Prostate gland (tissue), 2 donors: Measurements from ENCODE around the gene TFAP2E. TPM values are rescaled to one million over a fixed set of nuclear protein-coding genes. Genes with fewer than 3 reads are reported as not detected.

Experiments used
- DNase-seq: peaks from one replicate; pipeline ENCODE4 v3.0.0-alpha.2; 2019; ENCODE audit warnings: low spot score
- H3K27ac ChIP-seq, 2 donors: fragments of 200-600 bp; sonication (generic); 2 replicates each; pipeline ENCODE4 v1.5.1; 2017 to 2019
- H3K27me3 ChIP-seq: fragments of 200-600 bp; sonication (generic); replicated peaks from 2 replicates; pipeline ENCODE4 v1.5.1; 2019; ENCODE audit not compliant: insufficient read depth
- H3K36me3 ChIP-seq, 2 donors: fragments of 200-600 bp; sonication (generic); 1 replicate in 1 of 2; 2 replicates in 1 of 2; pipeline versions ENCODE4 v1.5.1 to v1.8.1; 2017 to 2019
- H3K4me1 ChIP-seq: fragments of 200-600 bp; sonication (generic); replicated peaks from 2 replicates; pipeline ENCODE4 v1.5.1; 2019
- H3K4me3 ChIP-seq, 2 donors: fragments of 200-600 bp; sonication (generic); 2 replicates each; pipeline ENCODE4 v1.5.1; 2017 to 2019
- H3K9me3 ChIP-seq: fragments of 200-600 bp; sonication (generic); 2 replicates; pipeline ENCODE4 v1.5.1; 2017
- CTCF ChIP-seq, 4 experiments: fragments of 200-600 bp in 2 of 4; fragments of 450-650 bp in 2 of 4; sonication (generic) in 2 of 4; IDR thresholded peaks; 1 replicate in 3 of 4; 2 replicates in 1 of 4; pipeline ENCODE4 v1.5.1; 2016 to 2019; ENCODE audit warnings: antibody characterized with exemption in 4 of 4, mild to moderate bottlenecking in 2 of 4, moderate library complexity in 2 of 4
- POLR2A ChIP-seq: fragments of 450-650 bp; IDR thresholded peaks from one replicate; pipeline ENCODE4 v1.6.1; 2016; ENCODE audit warnings: antibody characterized with exemption, mild to moderate bottlenecking
- POLR2AphosphoS5 ChIP-seq: sonication (generic); formaldehyde crosslinking; IDR thresholded peaks from one replicate; pipeline ENCODE4 v1.6.1; 2017; ENCODE audit warnings: antibody characterized with exemption
- WGBS: methylation state at CpG from one replicate; pipeline ENCODE4 v1.1.5; 2018; 5-methylcytosine and 5-hydroxymethylcytosine counted together
- intact Hi-C: fragments of 100-400 bp; cut with DNase I; formaldehyde crosslinking; loops from one replicate; pipeline ENCODE4 v1.14.2; 2022
- total RNA-seq, 2 donors: library from RNA; depleted of rRNA; stranded (reverse); fragments of >200 nt; gene quantifications; one replicate each; pipeline ENCODE4 v1.1.0, GENCODE V29; 2016

Gene TFAP2E
- total RNA-seq, 2 donors from 2014 or later, result 2.0 to 2.2 TPM

- intact Hi-C loops, result no loop called here
- no peaks in the 10 kb centered on the region for H3K4me1 ChIP-seq
- no peak overlapping the region for H3K4me3 ChIP-seq
- DNase-seq, result no peak
- no peak for TF ChIP-seq POLR2A
- H3K36me3 ChIP-seq, result no peaks in the 10 kb centered on the region
- WGBS, result 83% methylated on average over 6 of the region's 6 CpGs
- no peaks in the 10 kb centered on the region for H3K27me3 ChIP-seq
- H3K27ac ChIP-seq, result no peak overlapping the region
- no peaks in the 10 kb centered on the region for H3K9me3 ChIP-seq
These were observed 46.4 kb downstream of the TFAP2E start for GRCh38 chr1:35619237-35620121.

- no peaks in the 10 kb centered on the region for H3K9me3 ChIP-seq
- no peak for DNase-seq
- H3K4me1 ChIP-seq, result no peaks in the 10 kb centered on the region
- TF ChIP-seq CTCF (IDR thresholded peaks at IDR 0.05) (no peak), POLR2A (no peak), POLR2AphosphoS5 (no peak)
- no peaks in the 10 kb centered on the region for H3K27me3 ChIP-seq
- intact Hi-C loops, result no loop called here
- H3K27ac ChIP-seq, result no peak overlapping the region
- no peaks in the 10 kb centered on the region for H3K36me3 ChIP-seq
- no peak overlapping the region for H3K4me3 ChIP-seq
- 86% methylated on average over 4 of the region's 4 CpGs for WGBS
These were observed 49.5 kb downstream of the TFAP2E start for GRCh38 chr1:35622510-35623178.

- TF ChIP-seq POLR2A, result no peak
- TF ChIP-seq POLR2AphosphoS5, result no peak
- TF ChIP-seq CTCF (IDR thresholded peaks at IDR 0.05), result no peak
- Histone ChIP-seq H3K9me3 (no peaks in the 10 kb centered on the region), H3K4me3 (no peak overlapping the region), H3K27me3 (no peaks in the 10 kb centered on the region), H3K36me3 (no peaks in the 10 kb centered on the region), H3K4me1 (no peaks in the 10 kb centered on the region), H3K27ac (no peak overlapping the region)
- no peak for DNase-seq
- intact Hi-C loops, result no loop called here
These were observed 50.7 kb downstream of the TFAP2E start for GRCh38 chr1:35623832-35624231.

GRCh38 chr1:35629051-35629450 is 55.9 kb downstream of the TFAP2E start:
- no peak for DNase-seq

More at GRCh38 chr1:35629051-35629450, 55.9 kb downstream of the TFAP2E start:
- TF ChIP-seq CTCF (IDR thresholded peaks at IDR 0.05) (no peak), POLR2AphosphoS5 (no peak), POLR2A (no peak)
- WGBS, result 69% methylated on average over 2 of the region's 2 CpGs
- peaks cover 0 to 6% of the 10 kb centered on the region in 2 donors for H3K36me3 ChIP-seq
- H3K27ac ChIP-seq, result no peak overlapping the region
- no peaks in the 10 kb centered on the region for H3K4me1 ChIP-seq
- no peaks in the 10 kb centered on the region for H3K9me3 ChIP-seq
- intact Hi-C loops, result no loop called here
- no peak overlapping the region for H3K4me3 ChIP-seq
- H3K27me3 ChIP-seq, result no peaks in the 10 kb centered on the region
